Left ventricle myocardium superior (tissue), 1 donor: ENCODE results near the gene EXOSC9. TPM values are rescaled to one million over a fixed set of nuclear protein-coding genes. Genes with fewer than 3 reads are reported as not detected.

Source experiments
- ATAC-seq: fragments of 200-7000 bp; cut with Tn5 transposase; one replicate; pipeline ENCODE4 v1.9.1; 2020; ENCODE audit warnings: mild to moderate bottlenecking, moderate library complexity
- DNase-seq: peaks from one replicate; pipeline ENCODE4 v3.0.0-alpha.2; 2020
- intact Hi-C: fragments of 100-400 bp; cut with micrococcal nuclease; formaldehyde crosslinking; loops from one replicate; pipeline ENCODE4 v1.11.0; 2022
- total RNA-seq: library from RNA; stranded (reverse); fragmentation: NEBNext Ultra II Directional; extraction: Animal tissue kit (Norgen Biotek cat#: 25700); gene quantifications from one replicate; pipeline ENCODE4 v1.2.1, GENCODE V29; 2021
- donor health status: DM: no; HTN: yes; CAD: no; lungs with severe emphysema.

Gene EXOSC9
- total RNA-seq, 1 donor from 2014 or later, result 9.4 TPM

DNA sequence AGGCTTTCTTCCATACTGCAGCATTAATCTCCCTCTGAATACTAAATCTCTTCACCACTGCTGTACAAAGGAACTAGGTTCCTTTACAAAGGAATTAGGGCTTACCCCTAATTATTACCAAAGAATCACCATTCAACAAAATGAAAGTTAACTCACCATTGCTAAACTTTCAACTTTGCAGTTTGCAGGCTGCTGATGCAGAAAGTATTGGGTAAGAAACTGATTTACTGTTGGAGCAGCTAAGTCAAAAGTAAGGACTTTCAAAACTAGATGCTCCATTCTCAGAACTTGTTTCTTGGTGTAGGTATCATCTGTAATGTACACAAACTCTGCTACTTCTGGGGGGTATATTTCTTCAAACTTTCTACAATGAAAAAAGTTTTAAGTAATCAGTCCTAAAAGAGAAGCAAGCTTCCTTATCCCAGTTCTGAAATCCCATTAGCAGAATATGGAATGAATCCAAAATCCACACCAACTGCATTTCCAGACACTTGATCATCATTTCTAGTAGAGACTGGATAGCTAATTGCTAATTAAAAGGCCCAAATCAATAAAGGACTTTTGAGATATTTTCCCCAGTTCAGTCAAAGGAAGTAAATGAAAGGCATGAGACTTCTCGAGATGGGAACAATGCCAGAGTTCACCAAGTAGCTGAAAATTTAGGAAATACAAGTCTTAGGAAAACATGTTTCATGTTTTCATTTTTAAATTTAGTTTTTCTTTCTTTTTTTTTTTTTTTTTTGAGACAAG, 18.3 kb downstream of the EXOSC9 start:
- ATAC-seq (no peak), DNase-seq (no peak)
- intact Hi-C loops, result no loop called here

DNA sequence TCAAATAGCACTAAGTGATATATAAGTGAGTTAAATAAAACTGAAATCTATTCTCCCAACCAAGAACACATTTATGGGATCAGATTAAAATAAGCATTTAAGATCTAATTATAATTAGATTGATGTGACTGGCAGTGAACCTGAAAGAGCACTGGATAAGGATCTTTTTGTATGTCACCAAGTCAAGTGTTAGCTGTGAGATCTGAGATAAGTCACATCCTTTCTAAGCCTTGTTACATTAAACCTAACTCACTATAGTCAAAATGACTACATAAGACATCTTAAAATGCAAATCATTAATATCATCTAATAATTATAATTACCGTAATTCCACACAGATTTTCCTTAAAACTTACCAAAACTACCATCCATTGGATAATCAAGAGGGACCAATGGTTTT, 20.9 kb downstream of the EXOSC9 start:
- intact Hi-C loops, result no loop called here
- no peak for DNase-seq

DNA sequence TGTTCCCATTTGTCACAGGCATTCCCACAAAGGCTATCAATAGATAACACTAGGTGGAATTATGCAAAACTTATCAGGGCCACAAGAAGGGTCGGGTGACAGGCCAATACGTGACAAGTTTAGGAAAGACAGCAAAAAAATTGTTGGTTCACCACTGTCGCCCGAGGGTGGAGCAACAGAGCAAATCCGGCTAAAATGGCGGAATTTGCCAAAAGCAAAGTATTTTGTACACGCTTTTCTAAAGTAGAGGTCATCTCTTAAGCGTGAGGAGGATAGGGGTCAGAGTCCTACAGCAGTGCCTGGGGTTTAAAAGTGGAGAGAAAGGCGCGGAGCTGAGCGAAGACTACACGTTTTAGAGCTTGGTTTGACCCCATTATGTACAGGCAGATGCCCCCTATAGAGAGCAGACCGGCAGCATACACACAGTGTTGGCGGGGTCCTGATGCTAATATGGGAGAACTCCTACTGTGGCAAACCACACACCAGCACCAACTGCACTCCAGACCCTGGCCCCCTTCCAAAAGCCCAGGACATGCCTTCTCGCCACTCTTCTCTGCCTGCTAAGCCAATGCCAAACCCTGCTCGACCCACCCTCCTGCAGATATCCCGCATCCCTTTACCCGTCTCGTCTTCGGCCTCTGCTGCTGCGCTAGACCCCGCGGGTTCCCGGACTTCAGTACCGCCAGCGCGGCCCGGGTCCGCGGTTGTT, 21.8 kb downstream of the EXOSC9 start:
- intact Hi-C loops, result no loop called here
- peak; percentile 8 for ATAC-seq

More for the DNA sequence above, 20.9 kb downstream of the EXOSC9 start:
- no peak for ATAC-seq

DNA sequence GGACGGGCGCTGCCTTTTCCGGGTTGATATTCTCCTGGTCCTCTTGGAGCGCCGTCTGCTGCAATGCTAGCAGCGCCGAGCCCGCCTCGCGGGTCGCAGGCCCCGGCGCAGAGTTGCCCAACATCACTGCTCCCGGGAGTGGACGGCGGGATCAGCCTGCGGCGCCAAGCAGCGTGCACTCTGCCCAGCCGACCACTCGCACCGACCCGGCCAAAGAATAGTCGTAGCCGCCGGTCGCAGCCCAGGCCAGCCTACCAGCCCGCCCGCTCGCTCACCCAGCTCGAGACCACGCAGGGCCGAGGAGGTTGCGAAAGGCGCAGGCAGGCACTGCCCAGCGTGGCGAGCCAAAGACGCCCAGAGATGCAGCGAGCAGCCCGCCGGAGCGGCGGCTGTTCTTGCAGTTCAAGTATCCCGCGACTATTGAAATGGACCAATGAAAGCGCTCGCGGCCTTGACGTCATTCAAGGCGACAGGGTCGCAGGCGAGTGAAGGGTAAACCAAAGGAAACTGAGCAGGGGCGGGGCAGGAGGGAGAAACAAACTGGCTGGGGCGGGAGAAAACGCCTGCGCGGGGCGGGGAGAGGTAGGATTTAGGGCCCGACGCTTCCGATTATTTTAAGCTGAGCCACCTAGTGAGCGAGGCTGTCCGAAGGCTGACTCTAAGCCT, 22.5 kb downstream of the EXOSC9 start, which contains the start of gene CCNA2:
Gene CCNA2, minus strand, starts transcription at position 379 of the 666 bp plus-strand sequence. Its CDS starts 255 bp downstream, at position 124.
- intact Hi-C loops, result no loop called here
- ATAC-seq (peak; percentile 100), DNase-seq (peak; percentile 96)

More for the DNA sequence above, 21.8 kb downstream of the EXOSC9 start:
- no peak for DNase-seq

DNA sequence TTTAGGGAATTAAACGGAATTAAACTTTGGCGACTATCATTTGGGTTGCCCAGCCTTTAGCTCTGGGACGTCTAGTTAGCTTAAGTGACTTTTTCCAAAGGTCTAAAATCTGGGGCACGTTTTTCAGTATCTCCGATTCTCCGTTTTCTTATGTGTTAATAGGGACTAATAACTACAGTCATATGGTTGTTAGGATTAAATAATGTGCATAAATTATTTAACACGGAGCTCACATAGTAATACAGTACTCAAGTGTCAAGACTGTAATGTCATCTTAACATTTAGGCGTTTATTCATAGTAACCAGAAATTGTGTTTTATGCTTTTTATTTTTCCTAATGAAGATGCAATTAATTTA, 23.0 kb downstream of the EXOSC9 start:
- ATAC-seq (no peak), DNase-seq (no peak)
- intact Hi-C loops, result no loop called here

DNA sequence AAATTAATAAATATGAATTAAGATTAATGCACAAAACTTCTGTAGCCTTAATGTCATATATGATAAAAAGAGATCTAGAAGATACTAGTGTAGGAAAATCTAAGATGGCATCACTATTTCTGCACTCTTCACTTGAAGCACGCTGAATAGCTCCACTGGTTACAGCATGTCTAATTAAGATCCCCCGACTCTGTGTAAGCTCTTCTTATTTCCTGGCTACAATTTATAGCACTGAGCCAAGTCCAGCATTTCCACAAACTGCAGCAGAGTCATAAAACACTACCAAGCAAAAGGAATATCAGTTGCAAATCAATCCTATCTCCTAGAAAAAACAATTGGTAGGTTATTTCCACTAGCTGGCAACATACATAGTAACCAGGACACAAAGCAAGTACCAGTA, 23.8 kb downstream of the EXOSC9 start:
- DNase-seq (no peak), ATAC-seq (no peak)
- intact Hi-C loops, result no loop called here

DNA sequence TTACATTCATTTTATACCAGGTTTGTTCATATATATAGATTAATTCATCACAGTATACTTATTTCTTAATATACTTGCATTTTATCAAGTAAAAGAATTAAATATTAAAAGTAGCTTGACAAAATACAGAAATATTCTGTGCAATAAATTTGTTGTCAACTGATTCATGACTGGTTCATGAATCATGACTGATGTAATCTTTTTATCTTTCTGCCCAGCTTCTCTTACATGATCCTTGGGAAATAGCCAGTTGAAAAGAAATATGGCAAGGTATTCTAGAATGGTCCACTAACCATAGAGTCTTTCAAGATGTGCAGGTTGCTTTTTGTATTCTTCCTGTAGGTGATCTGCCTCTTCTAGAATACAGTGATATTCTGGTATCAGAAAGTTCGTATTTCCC, 26.7 kb downstream of the EXOSC9 start:
- intact Hi-C loops, result no loop called here
- no peak for ATAC-seq
- no peak for DNase-seq

DNA sequence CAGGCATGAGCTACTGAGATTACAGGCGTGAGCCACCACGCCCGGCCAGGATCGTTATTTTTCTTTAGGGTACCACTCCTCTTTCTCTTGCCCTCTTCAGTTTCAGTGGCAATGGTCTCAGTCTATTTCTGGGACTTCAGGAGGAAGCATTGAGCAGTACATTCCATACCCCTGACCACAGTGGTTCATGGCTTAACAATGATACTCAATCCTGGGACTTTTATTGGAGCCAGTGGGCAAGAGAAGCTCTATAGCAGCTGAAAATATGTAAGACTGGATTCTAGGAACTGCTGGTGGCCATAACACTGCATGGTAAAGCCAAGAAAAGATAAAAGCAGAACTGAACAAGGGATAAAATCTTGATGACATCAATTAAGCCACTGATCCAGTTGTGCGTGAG, 28.4 kb downstream of the EXOSC9 start:
- DNase-seq (no peak), ATAC-seq (no peak)
- intact Hi-C loops, result no loop called here

DNA sequence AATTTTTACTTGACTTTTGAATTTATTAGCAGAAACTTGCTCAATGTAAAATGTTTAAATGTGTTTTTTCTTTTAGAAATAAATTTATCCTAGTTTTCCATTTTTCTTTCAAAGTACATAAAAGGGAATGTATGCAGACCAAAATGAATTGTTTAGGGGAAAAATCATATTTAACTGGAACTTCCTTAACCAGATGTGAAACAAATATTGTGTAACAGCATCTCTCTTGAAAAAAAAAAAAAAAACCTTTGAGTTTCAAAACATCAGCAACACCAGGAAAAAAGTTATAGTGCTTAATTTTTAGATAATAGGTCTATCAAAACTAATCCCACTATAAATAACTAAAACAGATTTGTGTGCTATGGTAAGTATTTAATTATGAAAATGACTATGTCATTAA, 37.0 kb downstream of the EXOSC9 start:
- ATAC-seq (no peak), DNase-seq (no peak)
- intact Hi-C loops, result no loop called here

DNA sequence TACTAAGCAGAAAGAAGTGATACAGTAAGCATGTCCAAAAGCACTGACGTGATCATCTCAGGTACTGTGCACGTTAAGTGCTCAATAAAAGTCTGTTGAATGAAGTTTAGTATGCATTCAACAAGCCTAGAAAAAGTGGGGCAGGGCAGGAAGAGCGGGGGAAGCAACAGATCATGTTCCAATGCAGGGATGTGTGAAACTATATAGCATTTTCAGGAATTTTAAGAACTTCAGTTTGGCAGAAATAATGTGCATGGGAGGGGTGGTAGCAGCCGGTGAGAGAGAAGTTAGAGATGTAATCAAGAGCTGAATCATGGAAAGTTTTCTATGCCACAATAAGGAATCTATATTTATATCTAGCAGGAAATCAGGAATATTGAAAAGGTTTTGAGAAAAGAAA, 41.7 kb downstream of the EXOSC9 start:
- DNase-seq (no peak), ATAC-seq (no peak)
- intact Hi-C loops, result no loop called here

DNA sequence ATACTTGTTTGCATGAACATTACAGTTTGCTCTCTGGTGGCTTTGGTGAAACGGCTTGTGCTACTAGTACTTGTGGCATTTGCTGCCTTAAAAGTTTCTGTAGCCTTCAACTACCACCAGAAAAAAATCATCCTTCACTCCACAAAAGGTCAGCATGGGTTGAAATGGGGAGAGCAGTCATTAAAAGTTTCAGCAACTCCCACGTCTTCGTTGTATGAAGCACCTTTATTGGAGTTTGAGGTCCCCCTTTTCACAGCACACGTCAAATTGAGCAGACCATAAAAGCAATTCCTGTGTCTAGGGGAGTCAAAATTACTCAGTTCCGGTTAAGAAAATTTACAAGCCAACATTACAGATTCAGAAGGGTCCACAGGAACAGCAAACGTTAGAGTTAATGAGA, 45.5 kb downstream of the EXOSC9 start:
- ATAC-seq (no peak), DNase-seq (no peak)
- intact Hi-C loops, result no loop called here

DNA sequence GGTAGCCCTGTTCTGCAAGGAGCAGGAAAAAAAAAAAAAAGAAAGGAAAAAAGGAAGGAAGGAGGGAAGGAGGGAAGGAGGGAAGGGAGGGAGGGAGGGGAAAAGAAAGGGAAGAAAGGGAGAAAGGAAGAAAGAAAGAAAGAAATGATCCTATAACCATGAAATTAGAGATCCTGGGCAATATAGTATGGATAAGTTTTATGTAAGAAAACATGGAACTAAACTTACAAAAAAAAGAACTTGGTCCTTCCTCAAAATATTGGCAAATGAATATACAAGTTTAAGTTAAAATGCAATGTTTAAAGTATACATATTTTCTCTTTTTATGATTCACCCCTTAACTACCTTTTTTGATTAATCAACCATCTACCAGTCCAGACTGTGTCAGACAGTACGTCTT, 50.2 kb downstream of the EXOSC9 start:
- ATAC-seq (no peak), DNase-seq (no peak)
- intact Hi-C loops, result no loop called here

DNA sequence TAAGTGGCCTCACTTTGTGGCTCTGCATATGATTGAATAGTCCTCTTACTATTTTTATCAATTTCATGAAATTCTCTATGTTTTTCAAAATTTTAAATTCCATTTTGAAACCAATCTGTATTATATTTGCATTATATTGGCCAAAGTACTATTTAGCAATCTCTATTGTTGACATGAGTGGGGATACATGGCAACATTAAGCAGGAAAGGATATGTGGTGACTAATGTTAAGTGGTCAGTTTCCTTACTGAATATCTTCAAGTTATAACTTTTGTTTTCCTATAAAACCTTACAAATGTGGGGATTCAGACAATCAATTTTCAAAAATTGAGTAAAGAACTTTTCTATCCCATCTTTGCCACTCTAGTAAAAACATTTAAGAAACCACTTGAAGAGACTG, 59.0 kb downstream of the EXOSC9 start:
- DNase-seq (no peak), ATAC-seq (no peak)
- intact Hi-C loops, result no loop called here

DNA sequence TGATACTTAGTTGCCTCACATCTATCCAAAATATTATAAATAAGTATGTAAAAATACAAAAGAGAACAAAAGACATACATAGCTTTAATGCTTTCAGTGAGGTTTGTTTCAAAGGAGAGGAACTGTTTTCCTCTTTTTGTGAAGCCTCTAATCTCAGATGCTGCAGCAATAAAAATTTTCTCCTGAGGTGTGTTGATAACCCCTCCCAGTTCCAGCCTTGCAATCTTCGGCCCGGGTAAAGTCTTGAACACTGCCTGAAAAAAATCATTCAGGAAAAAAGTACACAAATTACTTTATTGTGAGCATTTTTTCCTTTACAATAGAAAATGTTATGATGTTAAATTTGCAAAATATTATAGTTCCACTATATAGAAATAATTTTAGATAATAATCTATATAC, 60.3 kb downstream of the EXOSC9 start:
- intact Hi-C loops, result no loop called here
- DNase-seq, result no peak
- ATAC-seq, result no peak

DNA sequence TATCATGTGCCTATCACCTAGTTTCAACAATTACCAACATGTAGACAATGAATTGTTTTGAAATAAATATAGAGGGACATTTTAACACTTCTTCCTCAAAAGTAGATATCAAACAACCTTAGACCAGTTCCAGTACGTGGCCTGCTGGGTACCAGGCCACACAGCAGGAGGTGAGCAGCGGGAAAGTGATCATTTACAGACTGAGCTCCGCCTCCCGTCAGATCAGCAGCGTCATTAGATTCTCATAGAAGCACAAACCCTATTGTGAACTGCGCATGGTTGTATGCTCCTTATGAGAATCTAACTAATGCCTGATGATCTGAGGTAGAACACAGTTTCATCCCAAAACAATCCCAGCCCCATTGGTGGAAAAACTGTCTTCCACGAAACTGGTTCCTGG, 62.7 kb downstream of the EXOSC9 start:
- intact Hi-C loops, result no loop called here
- DNase-seq, result no peak
- ATAC-seq, result no peak

Other genes with a start within 250 kb of the EXOSC9 start
- 117 TPM for gene ANXA5, start 104.3 kb upstream of the EXOSC9 start, total RNA-seq
- not detected for gene SMIM43, start 36.2 kb upstream of the EXOSC9 start, total RNA-seq
- 0.82 TPM for gene CCNA2, start 22.6 kb downstream of the EXOSC9 start, total RNA-seq
- gene BBS7, start 69.2 kb downstream of the EXOSC9 start, total RNA-seq, result 5.3 TPM
- 0.25 TPM for gene TRPC3, start 150.7 kb downstream of the EXOSC9 start, total RNA-seq